ENCODE results near the gene CUL5.
A peak's percentile ranks its signal among the peaks of the same experiment; 100 is the strongest.

The CUL5 gene

DNA sequence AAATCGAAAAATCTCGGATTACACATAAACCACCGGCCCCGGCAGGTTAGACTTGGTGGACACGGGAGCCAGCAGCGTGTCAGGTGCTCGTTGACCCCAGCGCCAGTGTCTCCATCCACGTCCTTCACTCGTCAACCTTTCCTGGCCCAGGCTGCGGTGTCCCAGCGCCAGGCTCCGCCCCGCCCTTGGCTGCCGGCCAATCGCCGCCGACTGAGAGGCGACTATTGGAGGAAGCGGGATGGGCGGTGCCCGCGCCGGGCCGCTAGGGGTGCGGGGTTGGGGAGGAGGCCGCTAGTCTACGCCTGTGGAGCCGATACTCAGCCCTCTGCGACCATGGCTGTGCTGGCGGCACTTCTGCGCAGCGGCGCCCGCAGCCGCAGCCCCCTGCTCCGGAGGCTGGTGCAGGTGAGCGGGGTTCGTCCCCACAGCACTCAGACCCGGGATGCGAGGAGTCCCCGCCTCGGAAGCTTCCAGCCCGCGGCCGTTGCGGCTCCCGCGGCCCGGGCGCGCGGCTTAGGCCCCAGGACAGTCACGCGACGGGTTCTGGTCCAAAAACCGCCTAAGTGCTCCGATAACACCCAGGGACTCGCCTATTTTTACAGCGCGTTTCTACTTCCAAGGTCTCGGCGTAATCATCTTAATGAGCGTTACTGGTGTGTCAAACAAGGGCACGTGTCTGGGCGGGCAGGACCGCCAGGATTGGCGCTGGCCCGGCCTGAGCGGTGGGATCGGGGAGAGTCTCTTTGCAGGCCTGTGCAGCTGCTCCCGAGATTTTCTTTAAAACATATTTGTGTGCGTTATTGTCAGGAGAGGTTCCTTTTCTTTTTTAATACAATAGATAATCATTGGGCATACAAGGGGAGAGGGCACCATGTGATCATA is 112.8 kb downstream of the CUL5 start, which contains the start of gene ACAT1 (continued):
- no peak for TF ChIP-seq PRDM6 (tag by site-specific recombination; IDR thresholded peaks at IDR 0.05)
- TF ChIP-seq WT1 (tag by site-specific recombination; IDR thresholded peaks at IDR 0.05) = peak; percentile 40; the same call in 1 of the 2 replicates
- peak; percentile 68 for TF ChIP-seq ZBTB8A (tag by site-specific recombination; IDR thresholded peaks at IDR 0.05)
- TF ChIP-seq ZNF654 (tag by site-specific recombination; IDR thresholded peaks at IDR 0.05; ENCODE audit: low read depth) = no peak
- TF ChIP-seq YY1 (tag by site-specific recombination; IDR thresholded peaks at IDR 0.05) = no peak
- TF ChIP-seq GLIS1 (tag by site-specific recombination; IDR thresholded peaks at IDR 0.05) = peak; percentile 53
- TF ChIP-seq ZNF664 (tag by site-specific recombination; IDR thresholded peaks at IDR 0.05) = no peak
- TF ChIP-seq ZNF514 (tag by site-specific recombination; IDR thresholded peaks at IDR 0.05) = no peak

GRCh38 chr11:108122166-108122628 is 113.5 kb downstream of the CUL5 start:
- no peaks in the 10 kb centered on the region for H3K9me3 ChIP-seq (ENCODE audit: control insufficient read depth, insufficient read depth, low read depth, low read length)
- TF ChIP-seq ZNF600 (tag by site-specific recombination; IDR thresholded peaks at IDR 0.05) = peak; percentile 85
- 0 out of 2 replicates have a peak, but pooled peaks have one; percentile 24 for TF ChIP-seq WT1 (tag by site-specific recombination; IDR thresholded peaks at IDR 0.05)
- TF ChIP-seq, protein P1, sequence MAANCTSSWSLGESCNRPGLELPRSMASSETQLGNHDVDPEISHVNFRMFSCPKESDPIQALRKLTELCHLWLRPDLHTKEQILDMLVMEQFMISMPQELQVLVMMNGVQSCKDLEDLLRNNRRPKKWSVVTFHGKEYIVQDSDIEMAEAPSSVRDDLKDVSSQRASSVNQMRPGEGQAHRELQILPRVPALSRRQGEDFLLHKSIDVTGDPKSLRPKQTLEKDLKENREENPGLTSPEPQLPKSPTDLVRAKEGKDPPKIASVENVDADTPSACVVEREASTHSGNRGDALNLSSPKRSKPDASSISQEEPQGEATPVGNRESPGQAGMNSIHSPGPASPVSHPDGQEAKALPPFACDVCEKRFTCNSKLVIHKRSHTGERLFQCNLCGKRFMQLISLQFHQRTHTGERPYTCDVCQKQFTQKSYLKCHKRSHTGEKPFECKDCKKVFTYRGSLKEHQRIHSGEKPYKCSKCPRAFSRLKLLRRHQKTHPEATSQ (tag by site-specific recombination; IDR thresholded peaks at IDR 0.05) = no peak
- no peak for TF ChIP-seq ZBTB20 (tag by site-specific recombination; IDR thresholded peaks at IDR 0.05)
- TF ChIP-seq ZNF266 (tag by site-specific recombination; IDR thresholded peaks at IDR 0.05; ENCODE audit: low read depth) = no peak
- no peak for TF ChIP-seq ZNF785 (tag by site-specific recombination; IDR thresholded peaks at IDR 0.05)
- peak; percentile 53 for TF ChIP-seq ZIC2 (tag by site-specific recombination; IDR thresholded peaks at IDR 0.05)
- TF ChIP-seq ZNF26 (tag by site-specific recombination; IDR thresholded peaks at IDR 0.05) = no peak
- TF ChIP-seq, protein P2, sequence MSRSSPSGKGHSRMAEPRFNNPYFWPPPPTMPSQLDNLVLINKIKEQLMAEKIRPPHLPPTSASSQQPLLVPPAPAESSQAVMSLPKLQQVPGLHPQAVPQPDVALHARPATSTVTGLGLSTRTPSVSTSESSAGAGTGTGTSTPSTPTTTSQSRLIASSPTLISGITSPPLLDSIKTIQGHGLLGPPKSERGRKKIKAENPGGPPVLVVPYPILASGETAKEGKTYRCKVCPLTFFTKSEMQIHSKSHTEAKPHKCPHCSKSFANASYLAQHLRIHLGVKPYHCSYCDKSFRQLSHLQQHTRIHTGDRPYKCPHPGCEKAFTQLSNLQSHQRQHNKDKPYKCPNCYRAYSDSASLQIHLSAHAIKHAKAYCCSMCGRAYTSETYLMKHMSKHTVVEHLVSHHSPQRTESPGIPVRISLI (tag by site-specific recombination; IDR thresholded peaks at IDR 0.05) = no peak
- no peak for TF ChIP-seq ZBTB11 (tag by site-specific recombination; conservative IDR thresholded peaks at IDR 0.05; ENCODE audit: low read depth)
- TF ChIP-seq, protein P3, sequence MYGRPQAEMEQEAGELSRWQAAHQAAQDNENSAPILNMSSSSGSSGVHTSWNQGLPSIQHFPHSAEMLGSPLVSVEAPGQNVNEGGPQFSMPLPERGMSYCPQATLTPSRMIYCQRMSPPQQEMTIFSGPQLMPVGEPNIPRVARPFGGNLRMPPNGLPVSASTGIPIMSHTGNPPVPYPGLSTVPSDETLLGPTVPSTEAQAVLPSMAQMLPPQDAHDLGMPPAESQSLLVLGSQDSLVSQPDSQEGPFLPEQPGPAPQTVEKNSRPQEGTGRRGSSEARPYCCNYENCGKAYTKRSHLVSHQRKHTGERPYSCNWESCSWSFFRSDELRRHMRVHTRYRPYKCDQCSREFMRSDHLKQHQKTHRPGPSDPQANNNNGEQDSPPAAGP (tag by site-specific recombination; IDR thresholded peaks at IDR 0.05) = peak; percentile 84
- no peak for TF ChIP-seq ZNF423 (tag by site-specific recombination; IDR thresholded peaks at IDR 0.05)
- TF ChIP-seq FEZF1 (tag by site-specific recombination; IDR thresholded peaks at IDR 0.05) = peak; percentile 60; the same call in 1 of the 2 replicates
- TF ChIP-seq ZNF48 (tag by site-specific recombination; IDR thresholded peaks at IDR 0.05) = no peak
- TF ChIP-seq OSR2 (tag by site-specific recombination; IDR thresholded peaks at IDR 0.05) = no peak
- TF ChIP-seq KLF7 (tag by site-specific recombination; IDR thresholded peaks at IDR 0.05; ENCODE audit: borderline replicate concordance) = peak; percentile 28; the same call in 1 of the 2 replicates
- TF ChIP-seq TCF7L2 (IDR thresholded peaks at IDR 0.05; ENCODE audit: borderline replicate concordance, low read depth, low read length) = peak; percentile 36; the same call in 1 of the 2 replicates
- TF ChIP-seq ZBTB48 (tag by site-specific recombination; IDR thresholded peaks at IDR 0.05) = peak; percentile 87
- H3K4me1 ChIP-seq (ENCODE audit: control insufficient read depth, insufficient read depth, low read length) = no peaks in the 10 kb centered on the region
- peaks cover 0 to 6% of the 10 kb centered on the region in 2 experiments; a peak in 1 of 3 replicates for H3K36me3 ChIP-seq (ENCODE audit: control insufficient read depth in 2 of 2, insufficient read depth in 1 of 2, low read length in 2 of 2)
- no peak overlapping the region for H3K27ac ChIP-seq (ENCODE audit: extremely low read depth, low read depth, low read length)
- peak overlapping the region; percentile 86 for H3K4me3 ChIP-seq (ENCODE audit: low read depth, low read length)
- POLR2A ChIA-PET = no interaction called here
- CTCF ChIA-PET = interaction anchor here (0.6 kb wide), 2 partner anchors 183 to 381 kb away, joined by 3 read pairs; no protein-coding TSS in a partner anchor

All from HEK293 (cell line).